NB4 (cell line): ENCODE measurements around the gene CASP3.
A peak's percentile ranks its signal among the peaks of the same experiment; 100 is the strongest.

Experiments used
- DNase-seq: peaks from one replicate; pipeline ENCODE4 v3.0.0; 2010; ENCODE audit warnings: low read depth
- H3K4me3 ChIP-seq: one replicate; pipeline ENCODE4 v1.5.1; 2011; ENCODE audit warnings: mild to moderate bottlenecking, low read depth, low read length, moderate library complexity
- MYC ChIP-seq: IDR thresholded peaks from 2 replicates; pipeline ENCODE4 v1.6.1; 2011; ENCODE audit warnings: low read depth, low read length
- POLR2A ChIP-seq: IDR thresholded peaks from 2 replicates; pipeline ENCODE4 v1.6.1; 2011; ENCODE audit warnings: mild to moderate bottlenecking; ENCODE audit not compliant: insufficient read length; ENCODE audit errors: extremely low read depth
- TF ChIP-seq, protein P1 (sequence below): IDR thresholded peaks from 2 replicates; pipeline ENCODE4 v1.6.1; 2011; ENCODE audit warnings: low read depth, low read length
- TF ChIP-seq, protein P2 (sequence below): IDR thresholded peaks from one replicate; pipeline ENCODE4 v1.5.1; 2012; ENCODE audit warnings: low read depth, low read length

CASP3 gene

DNA sequence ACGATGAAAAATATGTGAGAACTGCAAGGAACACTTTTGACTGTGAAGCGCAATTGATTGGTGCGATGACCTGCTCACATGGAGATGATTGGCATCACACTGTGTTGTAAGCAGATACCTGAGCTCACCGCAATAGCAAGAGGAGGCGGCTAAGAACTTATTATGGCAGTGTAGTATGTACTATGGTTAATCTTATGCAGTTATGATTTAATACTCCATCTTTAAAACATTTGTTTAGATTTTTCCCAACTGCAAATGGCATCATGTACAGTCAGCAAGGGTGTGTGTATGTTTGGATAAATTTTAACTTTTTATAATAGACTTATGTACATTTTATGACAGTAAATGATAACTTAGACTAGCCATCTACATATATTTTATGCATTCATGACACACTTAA is 25.8 kb upstream of the CASP3 start:
- DNase-seq = no peak
- no peak for TF ChIP-seq MYC
- TF ChIP-seq, protein P1, sequence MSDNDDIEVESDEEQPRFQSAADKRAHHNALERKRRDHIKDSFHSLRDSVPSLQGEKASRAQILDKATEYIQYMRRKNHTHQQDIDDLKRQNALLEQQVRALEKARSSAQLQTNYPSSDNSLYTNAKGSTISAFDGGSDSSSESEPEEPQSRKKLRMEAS = no peak
- no peak for TF ChIP-seq POLR2A
- TF ChIP-seq, protein P2, sequence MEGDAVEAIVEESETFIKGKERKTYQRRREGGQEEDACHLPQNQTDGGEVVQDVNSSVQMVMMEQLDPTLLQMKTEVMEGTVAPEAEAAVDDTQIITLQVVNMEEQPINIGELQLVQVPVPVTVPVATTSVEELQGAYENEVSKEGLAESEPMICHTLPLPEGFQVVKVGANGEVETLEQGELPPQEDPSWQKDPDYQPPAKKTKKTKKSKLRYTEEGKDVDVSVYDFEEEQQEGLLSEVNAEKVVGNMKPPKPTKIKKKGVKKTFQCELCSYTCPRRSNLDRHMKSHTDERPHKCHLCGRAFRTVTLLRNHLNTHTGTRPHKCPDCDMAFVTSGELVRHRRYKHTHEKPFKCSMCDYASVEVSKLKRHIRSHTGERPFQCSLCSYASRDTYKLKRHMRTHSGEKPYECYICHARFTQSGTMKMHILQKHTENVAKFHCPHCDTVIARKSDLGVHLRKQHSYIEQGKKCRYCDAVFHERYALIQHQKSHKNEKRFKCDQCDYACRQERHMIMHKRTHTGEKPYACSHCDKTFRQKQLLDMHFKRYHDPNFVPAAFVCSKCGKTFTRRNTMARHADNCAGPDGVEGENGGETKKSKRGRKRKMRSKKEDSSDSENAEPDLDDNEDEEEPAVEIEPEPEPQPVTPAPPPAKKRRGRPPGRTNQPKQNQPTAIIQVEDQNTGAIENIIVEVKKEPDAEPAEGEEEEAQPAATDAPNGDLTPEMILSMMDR = no peak
- no peak overlapping the region for H3K4me3 ChIP-seq

DNA sequence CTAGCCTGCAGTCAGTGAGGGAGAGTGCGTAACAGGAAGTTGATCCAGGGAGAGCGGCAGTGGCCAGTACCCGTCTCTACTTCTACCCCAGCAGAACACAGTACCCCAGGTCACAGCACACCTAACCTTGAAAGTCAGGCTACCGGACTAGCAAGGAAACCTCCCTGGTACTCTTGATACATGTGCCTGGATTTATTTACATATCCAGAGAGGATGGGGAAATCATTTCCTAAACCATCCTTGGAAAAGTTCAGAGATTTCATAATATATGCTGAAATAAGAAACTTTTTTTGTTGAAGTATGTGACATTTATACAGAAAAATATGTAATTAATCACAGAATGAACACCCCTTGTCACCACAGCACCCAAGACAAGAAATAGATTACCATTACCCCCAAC is 24.8 kb upstream of the CASP3 start:
- H3K4me3 ChIP-seq = no peak overlapping the region
- TF ChIP-seq, protein P1 = no peak
- TF ChIP-seq MYC = no peak
- no peak for TF ChIP-seq POLR2A
- TF ChIP-seq, protein P2 = no peak
- DNase-seq = no peak

DNA sequence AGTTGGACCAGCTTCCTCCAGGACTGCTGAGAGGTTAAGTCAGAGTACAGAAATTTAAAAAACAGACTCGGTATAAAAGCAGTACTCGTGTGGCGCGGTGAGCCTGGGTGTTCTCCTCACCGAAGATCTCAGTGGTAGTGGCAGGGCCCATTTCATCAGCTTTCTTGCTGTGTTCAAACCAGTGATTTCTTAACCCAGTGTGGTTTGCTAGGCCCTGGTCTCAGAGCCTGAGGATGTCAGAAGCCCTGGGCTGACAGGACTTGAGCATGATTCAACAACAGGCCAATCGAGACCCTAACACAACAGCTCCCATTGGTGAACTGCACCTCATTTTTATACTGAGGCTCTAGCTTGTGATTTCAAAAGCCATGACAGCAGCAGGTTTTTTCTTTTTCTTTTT is 23.5 kb upstream of the CASP3 start:
- peak; percentile 15 for DNase-seq
- TF ChIP-seq, protein P2 = no peak
- TF ChIP-seq, protein P1 = no peak
- TF ChIP-seq MYC (no peak), POLR2A (no peak)
- no peak overlapping the region for H3K4me3 ChIP-seq

DNA sequence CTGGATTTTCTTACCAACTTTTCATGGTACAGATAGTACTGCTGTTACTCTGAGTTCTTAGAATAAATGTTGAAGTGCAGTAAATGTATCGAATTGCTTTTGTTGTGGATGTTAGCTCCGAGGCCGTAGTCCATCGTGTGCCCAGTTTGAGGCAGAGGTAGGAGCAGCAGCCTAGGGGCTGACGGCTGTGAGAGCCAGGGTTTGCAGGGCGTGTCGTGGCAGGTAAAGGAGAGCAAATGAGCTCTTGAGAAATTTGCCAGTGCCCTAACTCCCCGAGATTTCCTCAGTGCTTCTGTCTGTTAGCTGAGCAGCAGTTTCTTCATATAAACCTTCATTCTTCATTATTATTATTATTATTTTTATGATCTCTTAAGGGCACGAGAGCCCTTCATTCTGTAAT is 21.9 kb upstream of the CASP3 start:
- no peak for DNase-seq
- TF ChIP-seq POLR2A (no peak), MYC (no peak)
- TF ChIP-seq, protein P2 = no peak
- TF ChIP-seq, protein P1 = no peak
- H3K4me3 ChIP-seq = no peak overlapping the region

DNA sequence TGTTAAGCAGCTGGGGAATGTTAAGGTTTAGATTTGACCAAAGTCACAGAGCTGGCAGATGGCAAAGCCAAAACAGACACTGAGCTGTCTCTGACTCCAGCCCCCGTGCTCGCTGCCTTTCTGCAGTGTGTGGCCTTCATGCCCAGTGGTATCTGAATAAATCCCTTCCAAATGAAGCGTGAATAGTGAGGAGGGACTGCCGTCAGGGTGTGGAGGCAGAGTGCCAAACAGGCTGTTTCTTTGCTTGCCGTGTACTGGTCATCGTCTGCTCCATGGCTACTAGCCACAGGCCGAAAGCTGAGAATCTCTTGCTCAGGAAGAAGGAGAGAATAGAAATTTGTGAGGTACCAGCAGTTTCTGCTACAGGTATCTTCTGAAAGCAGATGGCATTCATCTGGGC is 20.0 kb upstream of the CASP3 start:
- no peak overlapping the region for H3K4me3 ChIP-seq
- TF ChIP-seq, protein P2 = no peak
- TF ChIP-seq MYC (no peak), POLR2A (no peak)
- TF ChIP-seq, protein P1 = no peak
- DNase-seq = no peak

DNA sequence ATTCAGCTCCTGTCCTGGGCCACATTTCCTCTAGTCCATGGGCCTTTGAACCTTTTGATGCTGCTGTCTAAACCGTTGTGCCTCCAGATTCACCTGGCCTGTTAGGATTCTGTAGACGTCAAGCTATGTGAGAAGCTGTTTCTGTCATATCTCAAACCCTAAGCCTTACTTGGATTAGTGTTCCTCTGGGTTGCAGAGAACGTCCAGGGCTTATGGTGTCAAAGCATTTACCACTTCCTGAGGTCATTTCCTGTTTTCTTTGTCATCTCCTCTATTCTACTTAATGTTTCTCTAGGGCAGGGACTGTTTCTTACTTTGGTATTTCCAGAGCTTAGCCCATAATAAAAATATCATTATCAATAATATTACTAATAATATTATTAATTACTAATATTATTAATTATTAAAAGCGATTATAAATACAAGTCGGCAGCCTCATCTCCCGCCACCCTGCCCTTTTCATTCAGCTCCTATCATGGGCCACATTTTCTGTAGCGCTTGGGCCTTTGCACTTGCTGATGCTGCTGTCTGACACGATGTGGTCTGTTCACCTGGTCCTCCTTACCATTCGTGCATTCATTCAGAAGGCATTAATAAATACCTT is 19.4 kb upstream of the CASP3 start:
- H3K4me3 ChIP-seq = no peak overlapping the region
- peak; percentile 76 for DNase-seq
- TF ChIP-seq, protein P1 = no peak
- no peak for TF ChIP-seq POLR2A
- no peak for TF ChIP-seq MYC
- TF ChIP-seq, protein P2 = no peak
